Measurements from ENCODE around the gene CDKL5. TPM values are rescaled to one million over a fixed set of nuclear protein-coding genes. Genes with fewer than 3 reads are reported as not detected.

Gene CDKL5
- total and polyA plus RNA-seq, 3 experiments from 2014 or later = 1.2 to 2.6 (median 1.5) TPM

DNA sequence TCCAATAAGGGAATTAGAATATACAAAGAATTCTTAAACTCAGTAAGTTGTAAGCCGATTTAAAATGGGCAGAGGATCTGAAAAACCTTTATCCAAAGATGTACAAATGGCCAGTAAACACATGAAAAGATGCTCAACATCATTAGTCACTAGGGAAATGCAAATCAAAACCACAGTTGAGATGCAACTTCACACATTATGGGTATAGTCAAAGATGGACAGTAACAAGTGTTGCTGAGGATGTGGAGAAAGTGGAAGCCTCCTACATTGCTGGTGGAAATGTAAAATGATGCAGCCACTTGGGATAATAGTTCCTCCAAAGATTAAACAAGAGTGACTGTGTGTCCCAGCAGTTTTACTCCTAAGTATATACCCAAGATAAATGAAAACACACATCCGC is 213.9 kb downstream of the CDKL5 start:
- Histone ChIP-seq H3K4me1 (ENCODE audit: insufficient read depth, low read length) (no peaks in the 10 kb centered on the region), H3K36me3 (ENCODE audit: insufficient read depth, low read length) (no peaks in the 10 kb centered on the region), H3K9me3 (ENCODE audit: low read length) (no peaks in the 10 kb centered on the region), H3K4me3 (ENCODE audit: low read length) (no peak overlapping the region), H3K27ac (ENCODE audit: low read depth, low read length) (no peak overlapping the region), H3K27me3 (ENCODE audit: insufficient read depth, low read length, poor library complexity, severe bottlenecking) (no peaks in the 10 kb centered on the region)
- CTCF ChIA-PET = no interaction called here
- H3K4me3 Mint-ChIP-seq = no peak overlapping the region
- H3K4me1 Mint-ChIP-seq = no peaks in the 10 kb centered on the region
- no peak for DNase-seq
- H3K36me3 Mint-ChIP-seq = no peaks in the 10 kb centered on the region
- no peak overlapping the region for H3K27ac Mint-ChIP-seq
- H3K9me3 Mint-ChIP-seq = no peaks in the 10 kb centered on the region
- POLR2A ChIA-PET = no interaction called here
- no peaks in the 10 kb centered on the region for H3K27me3 Mint-ChIP-seq

DNA sequence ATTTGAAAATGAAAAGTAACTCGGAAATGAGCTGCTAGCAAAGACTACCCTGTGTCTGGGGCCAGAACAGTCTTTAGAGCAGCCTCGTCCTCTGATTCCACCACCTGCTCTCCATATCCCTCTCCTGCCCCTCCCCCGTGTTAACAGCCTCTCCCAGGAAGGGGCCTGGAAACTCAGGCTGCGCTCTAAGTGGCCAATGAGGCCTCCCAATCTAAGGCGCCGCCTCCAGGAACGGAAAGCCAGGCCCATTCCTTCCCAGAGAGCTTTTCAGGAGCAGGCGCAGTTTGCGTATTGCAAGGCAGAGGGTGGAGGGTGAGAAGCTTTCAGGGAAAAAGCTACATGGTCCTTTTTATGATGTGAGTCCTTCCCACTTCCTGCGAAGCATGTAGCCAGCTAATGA is 215.3 kb downstream of the CDKL5 start:
- Histone ChIP-seq H3K9me3 (ENCODE audit: low read length) (no peaks in the 10 kb centered on the region), H3K4me3 (ENCODE audit: low read length) (no peak overlapping the region), H3K27ac (ENCODE audit: low read depth, low read length) (no peak overlapping the region), H3K4me1 (ENCODE audit: insufficient read depth, low read length) (no peaks in the 10 kb centered on the region), H3K36me3 (ENCODE audit: insufficient read depth, low read length) (no peaks in the 10 kb centered on the region), H3K27me3 (ENCODE audit: insufficient read depth, low read length, poor library complexity, severe bottlenecking) (no peaks in the 10 kb centered on the region)
- DNase-seq = no peak
- Mint-ChIP-seq H3K4me1 (no peaks in the 10 kb centered on the region), H3K36me3 (no peaks in the 10 kb centered on the region), H3K9me3 (no peaks in the 10 kb centered on the region), H3K27me3 (peaks cover 0 to 2% of the 10 kb centered on the region in 2 donors), H3K27ac (no peak overlapping the region), H3K4me3 (no peak overlapping the region)
- ChIA-PET CTCF (no interaction called here), POLR2A (no interaction called here)

DNA sequence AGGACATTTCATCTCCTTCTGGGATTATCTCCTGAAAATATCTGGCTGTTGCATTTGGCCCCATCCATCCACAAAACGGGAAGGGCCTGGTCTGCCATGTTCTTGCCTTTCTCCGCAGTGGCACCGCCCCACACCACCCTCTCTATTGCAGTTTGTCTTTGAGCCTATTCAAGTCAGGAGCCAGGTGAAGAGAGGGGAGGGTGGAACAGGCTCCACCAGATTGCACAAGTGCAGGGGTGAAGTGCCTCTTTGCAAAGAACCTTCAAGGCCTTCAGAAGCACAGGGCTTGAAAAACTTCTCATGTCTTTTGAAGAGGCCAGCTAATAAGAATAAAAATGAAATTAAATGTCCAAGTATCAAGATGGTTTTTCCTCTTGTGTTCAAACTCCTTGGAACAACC is 217.8 kb downstream of the CDKL5 start:
- Mint-ChIP-seq H3K27ac (no peak overlapping the region), H3K4me3 (no peak overlapping the region), H3K27me3 (peaks cover 0 to 4% of the 10 kb centered on the region in 2 donors), H3K4me1 (no peaks in the 10 kb centered on the region), H3K9me3 (no peaks in the 10 kb centered on the region), H3K36me3 (no peaks in the 10 kb centered on the region)
- H3K36me3 ChIP-seq (ENCODE audit: insufficient read depth, low read length) = no peaks in the 10 kb centered on the region
- POLR2A ChIA-PET = no interaction called here
- H3K4me1 ChIP-seq (ENCODE audit: insufficient read depth, low read length) = no peaks in the 10 kb centered on the region
- no peaks in the 10 kb centered on the region for H3K9me3 ChIP-seq (ENCODE audit: low read length)
- H3K27ac ChIP-seq (ENCODE audit: low read depth, low read length) = no peak overlapping the region
- CTCF ChIA-PET = no interaction called here
- no peak for DNase-seq
- no peak overlapping the region for H3K4me3 ChIP-seq (ENCODE audit: low read length)
- H3K27me3 ChIP-seq (ENCODE audit: insufficient read depth, low read length, poor library complexity, severe bottlenecking) = no peaks in the 10 kb centered on the region

DNA sequence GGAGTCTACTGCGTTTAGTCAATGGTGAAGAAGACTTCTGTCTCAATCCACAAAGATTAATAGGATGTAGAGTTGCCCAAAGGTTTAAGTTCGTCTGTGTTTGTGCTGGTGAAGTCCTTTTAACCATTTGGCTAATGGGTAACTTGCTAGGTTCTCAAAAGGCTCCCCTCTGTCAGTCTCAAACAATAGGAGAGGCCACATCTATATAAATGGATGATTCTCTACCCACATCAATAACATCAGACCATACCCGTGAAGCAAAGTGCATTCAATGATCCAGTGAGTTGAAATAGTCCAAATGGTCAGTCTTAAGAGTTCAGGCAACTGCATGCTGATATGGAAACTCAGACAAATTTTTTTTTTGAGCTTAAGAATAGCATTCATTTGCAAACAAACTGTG is 218.4 kb downstream of the CDKL5 start:
- no peaks in the 10 kb centered on the region for H3K36me3 ChIP-seq (ENCODE audit: insufficient read depth, low read length)
- no peaks in the 10 kb centered on the region for H3K4me1 ChIP-seq (ENCODE audit: insufficient read depth, low read length)
- H3K27me3 ChIP-seq (ENCODE audit: insufficient read depth, low read length, poor library complexity, severe bottlenecking) = no peaks in the 10 kb centered on the region
- H3K27ac ChIP-seq (ENCODE audit: low read depth, low read length) = no peak overlapping the region
- Mint-ChIP-seq H3K27me3 (peaks cover 0 to 4% of the 10 kb centered on the region in 2 donors), H3K9me3 (no peaks in the 10 kb centered on the region), H3K36me3 (no peaks in the 10 kb centered on the region), H3K4me3 (no peak overlapping the region), H3K4me1 (no peaks in the 10 kb centered on the region), H3K27ac (no peak overlapping the region)
- ChIA-PET CTCF (no interaction called here), POLR2A (no interaction called here)
- no peaks in the 10 kb centered on the region for H3K9me3 ChIP-seq (ENCODE audit: low read length)
- H3K4me3 ChIP-seq (ENCODE audit: low read length) = no peak overlapping the region
- DNase-seq = no peak

DNA sequence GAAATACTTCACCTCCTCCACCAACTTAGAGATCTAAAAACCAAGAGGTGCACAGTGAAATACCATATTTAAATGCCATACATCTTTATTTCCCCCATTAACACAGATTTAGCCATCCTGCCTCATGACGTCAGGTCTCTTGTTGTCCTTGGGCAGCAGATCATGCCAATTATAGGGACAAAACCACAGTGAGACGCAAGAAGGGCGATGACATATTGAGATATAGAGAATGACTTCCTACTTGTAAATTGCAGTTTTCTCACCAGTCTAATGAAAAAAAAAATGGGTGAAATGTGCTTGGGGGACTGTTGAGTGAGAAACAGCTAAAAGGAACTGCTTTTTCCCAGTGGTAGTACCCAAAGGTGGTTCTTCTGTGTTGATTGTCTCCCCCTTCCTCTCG is 222.2 kb downstream of the CDKL5 start:
- Mint-ChIP-seq H3K4me3 (no peak overlapping the region), H3K4me1 (no peaks in the 10 kb centered on the region), H3K27ac (no peak overlapping the region), H3K9me3 (peaks cover 0 to 2% (median 0%) of the 10 kb centered on the region in 5 donors), H3K36me3 (no peaks in the 10 kb centered on the region), H3K27me3 (peaks cover 0 to 7% of the 10 kb centered on the region in 2 donors)
- H3K36me3 ChIP-seq (ENCODE audit: insufficient read depth, low read length) = no peaks in the 10 kb centered on the region
- no peak overlapping the region for H3K4me3 ChIP-seq (ENCODE audit: low read length)
- H3K4me1 ChIP-seq (ENCODE audit: insufficient read depth, low read length) = no peaks in the 10 kb centered on the region
- DNase-seq = no peak
- H3K27ac ChIP-seq (ENCODE audit: low read depth, low read length) = no peak overlapping the region
- ChIA-PET POLR2A (no interaction called here), CTCF (no interaction called here)
- H3K9me3 ChIP-seq (ENCODE audit: low read length) = no peaks in the 10 kb centered on the region
- H3K27me3 ChIP-seq (ENCODE audit: insufficient read depth, low read length, poor library complexity, severe bottlenecking) = no peaks in the 10 kb centered on the region

DNA sequence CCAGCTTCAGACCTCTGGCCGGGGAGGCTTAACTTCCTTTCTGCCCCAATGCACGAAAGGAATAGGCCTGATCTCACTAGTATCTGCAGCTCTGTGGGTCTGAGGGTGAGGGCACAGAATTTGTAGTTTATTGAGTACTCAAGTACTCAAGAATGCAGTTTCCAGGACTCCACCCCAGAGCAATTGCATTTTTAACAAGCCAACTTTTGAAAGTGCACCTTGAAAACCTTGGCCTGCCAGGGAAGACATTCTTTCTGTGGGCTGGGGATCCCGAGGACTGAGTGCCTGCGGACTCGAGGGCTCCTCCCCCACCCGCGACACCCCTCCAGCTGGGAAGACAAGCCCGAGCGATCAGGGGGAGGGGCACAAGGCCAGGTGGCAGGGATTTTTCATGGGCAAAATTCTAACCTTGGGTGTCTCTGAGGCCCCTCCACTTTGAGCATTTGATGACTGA is 224.1 kb downstream of the CDKL5 start:
- H3K27ac Mint-ChIP-seq = no peak overlapping the region
- peaks cover 0 to 7% of the 10 kb centered on the region in 2 donors for H3K27me3 Mint-ChIP-seq
- no peaks in the 10 kb centered on the region for H3K27me3 ChIP-seq (ENCODE audit: insufficient read depth, low read length, poor library complexity, severe bottlenecking)

DNA sequence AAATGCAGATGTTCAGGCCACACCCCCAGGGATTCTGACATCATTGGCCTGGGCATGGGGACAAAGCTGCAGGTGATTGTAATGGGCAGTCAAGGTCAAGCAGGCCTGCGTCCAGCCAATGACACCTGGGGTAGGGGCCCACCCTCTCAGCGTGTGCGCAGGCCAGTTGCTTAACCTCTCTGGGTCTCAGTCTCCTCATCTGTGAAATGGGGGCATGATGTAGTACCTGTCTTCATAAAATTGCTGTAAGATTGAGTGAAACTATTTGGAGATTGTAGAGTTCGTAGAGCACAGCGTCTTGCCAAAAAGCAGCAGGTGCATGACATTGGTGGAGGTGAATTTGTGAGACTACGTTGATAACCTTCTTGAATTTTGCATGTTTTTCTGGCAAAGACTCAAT is 225.3 kb downstream of the CDKL5 start:
- H3K9me3 ChIP-seq (ENCODE audit: low read length) = no peaks in the 10 kb centered on the region
- no peak overlapping the region for H3K27ac ChIP-seq (ENCODE audit: low read depth, low read length)
- H3K27me3 ChIP-seq (ENCODE audit: insufficient read depth, low read length, poor library complexity, severe bottlenecking) = no peaks in the 10 kb centered on the region
- H3K4me1 Mint-ChIP-seq = no peaks in the 10 kb centered on the region
- H3K36me3 Mint-ChIP-seq = no peaks in the 10 kb centered on the region
- H3K27ac Mint-ChIP-seq = no peak overlapping the region
- ChIA-PET CTCF (no interaction called here), POLR2A (no interaction called here)
- no peaks in the 10 kb centered on the region for H3K4me1 ChIP-seq (ENCODE audit: insufficient read depth, low read length)
- H3K4me3 Mint-ChIP-seq = no peak overlapping the region
- H3K27me3 Mint-ChIP-seq = peaks cover 0 to 6% of the 10 kb centered on the region in 2 donors
- no peak for DNase-seq
- H3K9me3 Mint-ChIP-seq = peaks cover 0 to 2% (median 0%) of the 10 kb centered on the region in 5 donors
- H3K36me3 ChIP-seq (ENCODE audit: insufficient read depth, low read length) = no peaks in the 10 kb centered on the region
- H3K4me3 ChIP-seq (ENCODE audit: low read length) = no peak overlapping the region

More for the DNA sequence above, 224.1 kb downstream of the CDKL5 start:
- Histone ChIP-seq H3K27ac (ENCODE audit: low read depth, low read length) (no peak overlapping the region), H3K9me3 (ENCODE audit: low read length) (no peaks in the 10 kb centered on the region), H3K36me3 (ENCODE audit: insufficient read depth, low read length) (no peaks in the 10 kb centered on the region), H3K4me1 (ENCODE audit: insufficient read depth, low read length) (no peaks in the 10 kb centered on the region), H3K4me3 (ENCODE audit: low read length) (no peak overlapping the region)
- peaks cover 0 to 2% (median 0%) of the 10 kb centered on the region in 5 donors for H3K9me3 Mint-ChIP-seq
- H3K4me1 Mint-ChIP-seq = no peaks in the 10 kb centered on the region
- no peak for DNase-seq
- ChIA-PET POLR2A (no interaction called here), CTCF (no interaction called here)
- no peak overlapping the region for H3K4me3 Mint-ChIP-seq
- H3K36me3 Mint-ChIP-seq = no peaks in the 10 kb centered on the region

- H3K4me3 Mint-ChIP-seq = no peak overlapping the region
- peaks cover 0 to 2% (median 0%) of the 10 kb centered on the region in 5 donors for H3K9me3 Mint-ChIP-seq
- Histone ChIP-seq H3K36me3 (ENCODE audit: insufficient read depth, low read length) (no peaks in the 10 kb centered on the region), H3K4me3 (ENCODE audit: low read length) (no peak overlapping the region), H3K27ac (ENCODE audit: low read depth, low read length) (no peak overlapping the region), H3K27me3 (ENCODE audit: insufficient read depth, low read length, poor library complexity, severe bottlenecking) (no peaks in the 10 kb centered on the region), H3K9me3 (ENCODE audit: low read length) (no peaks in the 10 kb centered on the region), H3K4me1 (ENCODE audit: insufficient read depth, low read length) (no peaks in the 10 kb centered on the region)
- no peak overlapping the region for H3K27ac Mint-ChIP-seq
- H3K27me3 Mint-ChIP-seq = peaks cover 0 to 3% of the 10 kb centered on the region in 2 donors
- no peaks in the 10 kb centered on the region for H3K4me1 Mint-ChIP-seq
- CTCF ChIA-PET = no interaction called here
- no peaks in the 10 kb centered on the region for H3K36me3 Mint-ChIP-seq
- POLR2A ChIA-PET = no interaction called here
- no peak for DNase-seq
Measured at GRCh38 chrX:18652636-18653035, 227.2 kb downstream of the CDKL5 start.
